Astrocyte of the cerebellum (primary cell): ENCODE results near the gene TMCC1.

Source experiments
- DNase-seq: peaks from one replicate; pipeline ENCODE4 v3.0.0-alpha.2; 2011; ENCODE audit warnings: low read depth
- H3K4me3 ChIP-seq: 2 replicates; pipeline ENCODE4 v1.5.1; 2011; ENCODE audit warnings: mild to moderate bottlenecking, low read depth, low read length, moderate library complexity
- in situ Hi-C: cut with HindIII; loops from 2 replicates; pipeline ENCODE4 v1.10.0; 2017; ENCODE audit warnings: low sequenced_read_pairs
- TF ChIP-seq, protein P1 (sequence below): IDR thresholded peaks from 2 replicates; pipeline ENCODE4 v1.5.1; 2012; ENCODE audit warnings: low read length, low read depth, moderate library complexity, mild to moderate bottlenecking; ENCODE audit errors: missing control alignments

Gene TMCC1

GRCh38 chr3:129936757-129937156 is 43.2 kb upstream of the TMCC1 start:
- H3K4me3 ChIP-seq = peak overlapping the region; percentile 34
- DNase-seq = peak; percentile 70
- in situ Hi-C loops = no loop called here
- TF ChIP-seq, protein P1, sequence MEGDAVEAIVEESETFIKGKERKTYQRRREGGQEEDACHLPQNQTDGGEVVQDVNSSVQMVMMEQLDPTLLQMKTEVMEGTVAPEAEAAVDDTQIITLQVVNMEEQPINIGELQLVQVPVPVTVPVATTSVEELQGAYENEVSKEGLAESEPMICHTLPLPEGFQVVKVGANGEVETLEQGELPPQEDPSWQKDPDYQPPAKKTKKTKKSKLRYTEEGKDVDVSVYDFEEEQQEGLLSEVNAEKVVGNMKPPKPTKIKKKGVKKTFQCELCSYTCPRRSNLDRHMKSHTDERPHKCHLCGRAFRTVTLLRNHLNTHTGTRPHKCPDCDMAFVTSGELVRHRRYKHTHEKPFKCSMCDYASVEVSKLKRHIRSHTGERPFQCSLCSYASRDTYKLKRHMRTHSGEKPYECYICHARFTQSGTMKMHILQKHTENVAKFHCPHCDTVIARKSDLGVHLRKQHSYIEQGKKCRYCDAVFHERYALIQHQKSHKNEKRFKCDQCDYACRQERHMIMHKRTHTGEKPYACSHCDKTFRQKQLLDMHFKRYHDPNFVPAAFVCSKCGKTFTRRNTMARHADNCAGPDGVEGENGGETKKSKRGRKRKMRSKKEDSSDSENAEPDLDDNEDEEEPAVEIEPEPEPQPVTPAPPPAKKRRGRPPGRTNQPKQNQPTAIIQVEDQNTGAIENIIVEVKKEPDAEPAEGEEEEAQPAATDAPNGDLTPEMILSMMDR = no peak

GRCh38 chr3:129934234-129935123 is 41.0 kb upstream of the TMCC1 start:
- in situ Hi-C loops = no loop called here
- H3K4me3 ChIP-seq = no peak overlapping the region
- TF ChIP-seq, protein P1 = peak; percentile 88

DNA sequence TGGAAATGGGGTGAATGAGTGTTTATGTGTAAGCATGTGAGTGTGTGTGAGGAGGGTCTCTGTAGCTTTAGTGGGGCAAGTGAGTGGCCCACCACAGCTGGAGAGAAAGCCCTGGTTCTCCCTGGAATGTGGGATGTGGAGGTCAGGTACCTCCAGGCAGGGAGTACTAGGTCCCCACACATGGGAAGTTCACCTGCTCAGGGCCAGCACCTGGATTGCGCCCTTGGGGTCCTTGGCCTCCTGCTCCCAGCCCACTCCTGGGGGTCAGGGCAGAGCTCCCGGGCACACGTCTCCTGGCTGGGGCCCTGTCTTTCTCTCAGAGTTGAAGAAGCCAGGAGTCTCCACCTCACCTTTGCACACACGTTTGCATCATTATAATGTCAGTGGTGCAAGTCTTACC is 40.0 kb upstream of the TMCC1 start:
- TF ChIP-seq, protein P1 = no peak
- H3K4me3 ChIP-seq = no peak overlapping the region
- in situ Hi-C loops = no loop called here
- no peak for DNase-seq

More at GRCh38 chr3:129934234-129935123, 41.0 kb upstream of the TMCC1 start:
- DNase-seq = peak; percentile 3

DNA sequence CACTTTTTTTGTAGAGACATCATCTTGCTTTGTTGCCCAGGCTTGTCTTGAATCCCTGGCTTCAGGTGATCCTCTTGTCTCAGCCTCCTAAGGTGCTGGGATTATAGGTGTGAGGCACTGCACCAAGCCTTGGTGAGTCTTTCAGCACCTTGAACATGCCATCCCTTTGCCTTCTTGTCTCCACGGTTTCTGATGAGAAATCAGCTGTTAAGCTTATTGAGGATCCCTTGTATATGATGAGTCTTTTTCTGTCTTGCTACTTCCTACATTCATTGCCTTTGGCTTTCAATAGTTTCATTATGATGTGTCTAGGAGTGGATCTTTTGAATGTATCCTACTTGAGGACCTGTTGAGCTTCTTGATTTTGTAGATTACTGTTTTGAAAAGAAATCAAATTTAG is 35.9 kb upstream of the TMCC1 start:
- in situ Hi-C loops = no loop called here
- no peak overlapping the region for H3K4me3 ChIP-seq
- DNase-seq = no peak
- TF ChIP-seq, protein P1 = no peak

DNA sequence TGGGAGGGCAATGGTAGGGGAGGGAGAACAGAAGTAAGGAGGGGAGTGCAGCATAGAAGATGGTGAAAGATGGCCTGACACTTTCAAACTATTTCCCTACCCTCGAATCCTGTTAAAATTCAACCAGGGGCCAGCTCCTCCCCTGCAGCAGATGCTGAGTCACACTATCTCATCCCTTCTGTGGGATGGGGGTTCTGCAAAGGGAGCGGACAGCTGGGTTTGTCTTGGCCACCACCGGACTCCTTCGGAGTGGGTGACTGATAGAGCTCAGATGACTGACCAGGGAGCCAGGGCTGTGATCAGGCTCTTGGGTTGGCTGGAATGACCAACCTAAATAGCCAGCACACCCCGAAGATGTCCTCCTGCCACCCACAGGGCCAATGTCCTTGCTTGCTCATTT is 33.6 kb upstream of the TMCC1 start:
- in situ Hi-C loops = no loop called here
- TF ChIP-seq, protein P1 = no peak
- no peak for DNase-seq
- H3K4me3 ChIP-seq = no peak overlapping the region

DNA sequence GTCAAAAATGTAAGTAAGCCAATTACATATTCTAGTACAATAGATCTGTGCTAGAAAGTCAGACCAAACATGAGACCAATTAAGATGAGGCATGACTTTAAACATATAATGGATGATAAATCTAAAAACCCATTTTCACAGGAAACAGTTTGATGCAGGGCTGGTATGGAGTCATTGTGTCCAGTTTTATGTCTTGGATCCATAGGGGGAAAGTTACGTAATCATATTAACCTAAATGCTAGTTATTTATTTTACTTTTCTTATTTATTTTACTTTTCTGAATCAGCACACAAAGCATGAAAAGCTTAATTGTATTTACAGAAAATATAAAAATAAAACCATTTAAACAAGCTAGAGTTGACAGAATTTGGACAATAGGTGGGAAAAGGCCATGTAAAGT is 26.3 kb upstream of the TMCC1 start:
- TF ChIP-seq, protein P1 = no peak
- H3K4me3 ChIP-seq = no peak overlapping the region
- in situ Hi-C loops = no loop called here
- no peak for DNase-seq
